Activated naive CD4-positive, alpha-beta T cell treated with anti-CD3 and anti-CD28 coated beads, Interleukin-2, amount 10 ng/mL, durations not matched to agents 7 days and 5 days (primary cell): ENCODE data around the gene DGKD.

Experiments
- CTCF ChIA-PET: fragments of 350-600 bp; sonication (Branson Sonifier 250); formaldehyde crosslinking; loops from one replicate; lab custom pipeline; 2021; ENCODE audit warnings: antibody characterized with exemption; lab: Charles Lee
- DNase-seq: peaks from one replicate; pipeline ENCODE4 v3.0.0-alpha.2; 2020
- H3K27ac Mint-ChIP-seq: one replicate; pipeline ENCODE4 v1.8.0; 2021; ENCODE audit warnings: mild to moderate bottlenecking, moderate library complexity, mixed read lengths
- H3K27me3 Mint-ChIP-seq: one replicate; pipeline ENCODE4 v1.8.0; 2021; ENCODE audit warnings: mild to moderate bottlenecking, mixed read lengths
- H3K36me3 Mint-ChIP-seq: one replicate; pipeline ENCODE4 v1.8.0; 2021; ENCODE audit warnings: mixed read lengths
- H3K4me1 Mint-ChIP-seq: one replicate; pipeline ENCODE4 v1.8.0; 2021; ENCODE audit warnings: mixed read lengths
- H3K4me3 Mint-ChIP-seq: one replicate; pipeline ENCODE4 v1.8.0; 2021; ENCODE audit warnings: mild to moderate bottlenecking, moderate library complexity, mixed read lengths
- H3K9me3 Mint-ChIP-seq: one replicate; pipeline ENCODE4 v1.8.0; 2021; ENCODE audit warnings: mixed read lengths

DGKD gene

GRCh38 chr2:233460726-233461441 is 106.6 kb downstream of the DGKD start:
- Mint-ChIP-seq H3K27me3 (no peaks in the 10 kb centered on the region), H3K9me3 (no peaks in the 10 kb centered on the region), H3K36me3 (peaks cover 50% of the 10 kb centered on the region), H3K4me3 (no peak overlapping the region), H3K4me1 (no peaks in the 10 kb centered on the region), H3K27ac (no peak overlapping the region)
- CTCF ChIA-PET = no interaction called here
- no peak for DNase-seq

DNA sequence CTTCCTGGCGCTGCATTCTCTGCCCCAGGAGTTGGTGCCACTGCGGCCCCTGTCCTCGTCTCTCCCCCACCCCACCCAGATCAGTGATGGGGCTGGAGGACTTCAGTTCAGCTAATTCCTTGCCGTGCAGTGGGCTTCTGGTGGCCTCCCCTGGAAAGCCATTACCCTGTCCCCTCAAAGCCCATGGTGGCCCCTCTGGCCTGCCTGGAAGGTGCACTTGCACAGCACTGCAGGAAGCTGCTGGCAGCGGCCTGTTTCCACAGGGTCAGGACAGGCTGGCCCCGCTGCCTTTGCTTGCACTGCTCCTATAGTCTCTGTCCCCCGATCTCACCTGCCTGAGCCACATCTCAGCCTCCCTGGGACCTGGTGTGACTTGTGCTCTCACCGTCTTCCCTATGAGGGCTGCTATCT is 107.2 kb downstream of the DGKD start:
- CTCF ChIA-PET = no interaction called here
- no peak overlapping the region for H3K4me3 Mint-ChIP-seq
- H3K27me3 Mint-ChIP-seq = no peaks in the 10 kb centered on the region
- H3K36me3 Mint-ChIP-seq = peaks cover 53% of the 10 kb centered on the region
- H3K9me3 Mint-ChIP-seq = no peaks in the 10 kb centered on the region
- no peaks in the 10 kb centered on the region for H3K4me1 Mint-ChIP-seq
- no peak for DNase-seq
- H3K27ac Mint-ChIP-seq = peak overlapping the region; percentile 9

DNA sequence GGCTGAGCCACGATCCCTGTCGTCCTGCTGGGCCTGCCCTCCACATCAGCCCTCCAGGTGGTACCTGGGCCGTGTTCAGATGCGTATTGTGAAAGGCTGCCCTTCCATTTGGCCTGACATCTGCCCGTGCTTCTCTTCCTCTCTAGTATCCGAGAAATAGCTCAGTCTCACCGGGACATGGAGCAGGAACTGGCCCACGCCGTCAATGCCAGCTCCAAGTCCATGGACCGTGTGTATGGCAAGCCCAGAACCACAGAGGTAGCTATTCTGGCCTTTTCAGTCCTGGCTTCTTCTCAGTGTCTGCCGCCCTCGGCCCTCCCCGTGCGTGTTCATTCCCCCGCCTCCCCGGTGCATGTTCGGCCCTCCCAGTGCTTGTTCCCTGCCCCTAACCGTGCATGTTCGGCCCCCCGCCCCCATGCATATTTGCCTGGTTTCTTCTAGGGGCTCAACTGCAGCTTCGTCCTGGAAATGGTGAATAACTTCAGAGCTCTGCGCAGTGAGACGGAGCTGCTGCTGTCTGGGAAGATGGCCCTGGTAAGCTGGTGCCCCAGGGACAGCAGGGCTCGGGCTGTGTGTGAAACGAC is 108.0 kb downstream of the DGKD start:
- Mint-ChIP-seq H3K4me1 (no peaks in the 10 kb centered on the region), H3K36me3 (peaks cover 53% of the 10 kb centered on the region), H3K4me3 (no peak overlapping the region), H3K27ac (no peak overlapping the region), H3K27me3 (no peaks in the 10 kb centered on the region), H3K9me3 (no peaks in the 10 kb centered on the region)
- DNase-seq = no peak
- CTCF ChIA-PET = no interaction called here

- CTCF ChIA-PET = no interaction called here
- no peak for DNase-seq
- Mint-ChIP-seq H3K27me3 (no peaks in the 10 kb centered on the region), H3K27ac (no peak overlapping the region), H3K9me3 (no peaks in the 10 kb centered on the region), H3K36me3 (peaks cover 51% of the 10 kb centered on the region), H3K4me1 (no peaks in the 10 kb centered on the region), H3K4me3 (no peak overlapping the region)
These were observed 108.7 kb downstream of the DGKD start for GRCh38 chr2:233462826-233463470.

DNA sequence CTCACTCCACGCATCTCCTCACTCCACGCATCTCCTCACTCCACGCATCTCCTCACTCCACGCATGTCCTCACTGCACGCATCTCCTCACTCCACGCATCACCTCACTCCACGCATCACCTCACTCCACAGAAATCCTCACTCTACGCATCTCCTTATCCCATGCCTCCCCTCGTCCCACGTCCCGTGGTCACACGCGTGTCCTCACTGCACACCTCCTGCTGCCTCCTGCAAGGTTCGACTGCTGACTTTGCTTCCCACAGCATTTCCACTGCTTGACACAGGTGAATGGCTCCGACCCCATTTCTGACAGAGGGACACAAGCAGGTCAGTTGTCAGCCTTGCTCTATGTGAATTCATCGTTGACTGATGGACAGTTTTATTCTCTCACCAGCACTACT is 109.3 kb downstream of the DGKD start:
- Mint-ChIP-seq H3K36me3 (peaks cover 53% of the 10 kb centered on the region), H3K27me3 (no peaks in the 10 kb centered on the region), H3K9me3 (no peaks in the 10 kb centered on the region), H3K4me3 (no peak overlapping the region), H3K27ac (no peak overlapping the region), H3K4me1 (no peaks in the 10 kb centered on the region)
- no peak for DNase-seq
- CTCF ChIA-PET = no interaction called here

GRCh38 chr2:233464056-233464455 is 109.8 kb downstream of the DGKD start:
- DNase-seq = no peak
- Mint-ChIP-seq H3K4me3 (no peak overlapping the region), H3K27me3 (no peaks in the 10 kb centered on the region), H3K27ac (no peak overlapping the region), H3K36me3 (peaks cover 56% of the 10 kb centered on the region), H3K9me3 (no peaks in the 10 kb centered on the region), H3K4me1 (no peaks in the 10 kb centered on the region)
- CTCF ChIA-PET = no interaction called here

- Mint-ChIP-seq H3K36me3 (peaks cover 59% of the 10 kb centered on the region), H3K27ac (no peak overlapping the region), H3K27me3 (no peaks in the 10 kb centered on the region)
These were observed 110.4 kb downstream of the DGKD start for GRCh38 chr2:233464531-233465240.

DNA sequence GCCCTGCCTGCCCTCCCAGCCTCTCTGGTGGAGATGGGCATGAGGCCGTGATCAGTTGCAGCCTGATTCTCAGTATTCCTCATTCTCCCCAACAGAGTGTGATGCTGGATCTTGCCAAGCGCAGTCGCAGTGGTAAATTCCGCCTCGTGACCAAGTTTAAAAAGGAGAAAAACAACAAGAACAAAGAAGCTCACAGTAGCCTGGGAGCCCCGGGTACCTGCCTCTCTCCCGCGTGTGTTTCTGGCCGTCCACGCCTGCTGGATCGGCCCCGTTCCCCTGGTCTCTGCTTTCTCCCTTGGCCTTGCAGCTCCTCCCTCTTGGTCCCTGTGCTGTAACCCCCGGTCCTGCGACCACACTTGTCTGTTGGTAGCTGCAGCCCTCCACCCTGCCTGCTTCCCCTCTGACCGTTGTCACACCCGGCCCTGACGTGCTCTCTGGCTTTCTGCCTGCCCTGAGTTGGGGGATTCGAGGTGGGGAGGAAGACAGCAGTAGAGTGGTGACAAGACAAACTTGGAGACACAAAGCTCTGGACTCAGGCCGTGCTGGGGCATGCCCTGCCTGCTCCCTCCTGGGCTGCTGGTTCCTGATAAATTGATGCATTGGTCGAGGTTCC is 112.8 kb downstream of the DGKD start:
- Mint-ChIP-seq H3K4me1 (no peaks in the 10 kb centered on the region), H3K9me3 (no peaks in the 10 kb centered on the region), H3K36me3 (peaks cover 53% of the 10 kb centered on the region), H3K27ac (no peak overlapping the region), H3K27me3 (no peaks in the 10 kb centered on the region), H3K4me3 (no peak overlapping the region)
- no peak for DNase-seq
- CTCF ChIA-PET = interaction anchor here (1.0 kb wide), 1 partner anchor 22 kb away, joined by 3 read pairs; no protein-coding TSS in a partner anchor

More at GRCh38 chr2:233464531-233465240, 110.4 kb downstream of the DGKD start:
- Mint-ChIP-seq H3K4me3 (no peak overlapping the region), H3K9me3 (no peaks in the 10 kb centered on the region), H3K4me1 (no peaks in the 10 kb centered on the region)
- CTCF ChIA-PET = no interaction called here
- DNase-seq = no peak

- H3K27ac Mint-ChIP-seq = no peak overlapping the region
These were observed 113.9 kb downstream of the DGKD start for GRCh38 chr2:233468047-233468740.

GRCh38 chr2:233468741-233469110 is 114.4 kb downstream of the DGKD start:
- no peaks in the 10 kb centered on the region for H3K27me3 Mint-ChIP-seq
- no peak overlapping the region for H3K4me3 Mint-ChIP-seq
- H3K9me3 Mint-ChIP-seq = no peaks in the 10 kb centered on the region
- CTCF ChIA-PET = no interaction called here
- no peaks in the 10 kb centered on the region for H3K4me1 Mint-ChIP-seq
- no peak overlapping the region for H3K27ac Mint-ChIP-seq
- peaks cover 53% of the 10 kb centered on the region for H3K36me3 Mint-ChIP-seq
- DNase-seq = peak; percentile 11

More at GRCh38 chr2:233468047-233468740, 113.9 kb downstream of the DGKD start:
- H3K4me1 Mint-ChIP-seq = no peaks in the 10 kb centered on the region
- DNase-seq = peak; percentile 14
- CTCF ChIA-PET = interaction anchor here (1.0 kb wide), 1 partner anchor 23 kb away, joined by 3 read pairs; no protein-coding TSS in a partner anchor
- H3K9me3 Mint-ChIP-seq = no peaks in the 10 kb centered on the region
- H3K4me3 Mint-ChIP-seq = no peak overlapping the region
- H3K36me3 Mint-ChIP-seq = peaks cover 55% of the 10 kb centered on the region
- H3K27me3 Mint-ChIP-seq = no peaks in the 10 kb centered on the region

DNA sequence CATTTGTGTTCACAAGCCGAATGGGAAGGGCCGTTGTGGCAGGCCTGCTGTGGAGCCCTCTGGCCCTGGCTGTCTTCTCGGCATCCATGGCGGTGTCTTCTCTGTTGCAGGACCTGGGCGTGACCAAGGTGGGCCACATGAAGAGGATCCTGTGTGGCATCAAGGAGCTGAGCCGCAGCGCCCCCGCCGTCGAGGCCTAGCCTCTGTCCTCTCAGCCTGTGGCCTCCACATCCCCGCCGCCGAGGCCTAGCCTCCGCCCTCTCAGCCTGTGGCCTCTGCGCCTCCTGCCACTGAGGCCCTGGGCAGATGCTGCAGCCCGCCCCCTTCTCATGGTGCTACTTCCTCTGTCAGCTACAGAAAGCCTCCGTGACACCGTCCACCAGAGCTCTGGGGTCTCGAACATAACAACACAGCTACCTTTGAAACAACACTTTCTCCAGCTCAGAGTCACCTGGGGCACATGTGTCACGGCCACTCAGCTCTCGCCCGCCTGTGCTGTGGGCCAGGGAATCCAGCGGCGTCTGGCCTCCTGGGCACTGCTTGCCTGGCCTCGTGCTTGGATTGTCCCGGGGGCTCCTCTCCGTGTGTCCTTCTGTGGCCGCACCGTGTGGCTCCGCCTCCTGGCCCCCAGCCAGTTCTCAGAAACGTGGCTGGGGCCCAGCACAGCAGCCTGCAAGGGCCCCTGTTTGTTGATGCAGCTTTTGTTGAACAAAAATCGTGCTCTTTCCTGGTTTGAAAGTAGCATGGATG is 115.1 kb downstream of the DGKD start:
- Mint-ChIP-seq H3K27ac (no peak overlapping the region), H3K4me1 (no peaks in the 10 kb centered on the region), H3K9me3 (no peaks in the 10 kb centered on the region), H3K27me3 (no peaks in the 10 kb centered on the region), H3K4me3 (no peak overlapping the region), H3K36me3 (peaks cover 49% of the 10 kb centered on the region)
- peak; percentile 13 for DNase-seq
- CTCF ChIA-PET = no interaction called here

GRCh38 chr2:233470011-233470687 is 115.9 kb downstream of the DGKD start:
- Mint-ChIP-seq H3K9me3 (no peaks in the 10 kb centered on the region), H3K4me1 (no peaks in the 10 kb centered on the region), H3K27me3 (no peaks in the 10 kb centered on the region), H3K36me3 (peaks cover 49% of the 10 kb centered on the region), H3K4me3 (no peak overlapping the region), H3K27ac (no peak overlapping the region)
- DNase-seq = peak; percentile 18
- CTCF ChIA-PET = no interaction called here
